BLaER1 treated with 17β-estradiol and CSF1 and Interleukin-3, amounts not matched to agents 10 nM and 100 nM (cell line): ENCODE data around the gene MCTP1.

Experiments
- H3K27ac ChIP-seq, 11 experiments: shearing (Covaris generic); formaldehyde crosslinking; 2 replicates each; pipeline ENCODE4 v1.8.1; 2022
- H3K27me3 ChIP-seq, 11 experiments: shearing (Covaris generic); formaldehyde crosslinking; 2 replicates each; pipeline ENCODE4 v1.8.1; 2022
- H3K36me3 ChIP-seq, 11 experiments: shearing (Covaris generic); formaldehyde crosslinking; 2 replicates each; pipeline ENCODE4 v1.8.1; 2022
- H3K4me1 ChIP-seq, 10 experiments: shearing (Covaris generic); formaldehyde crosslinking; 2 replicates each; pipeline ENCODE4 v1.8.1; 2022
- H3K4me2 ChIP-seq, 11 experiments: shearing (Covaris generic); formaldehyde crosslinking; 2 replicates each; pipeline ENCODE4 v1.8.1; 2022
- H3K4me3 ChIP-seq, 10 experiments: shearing (Covaris generic); formaldehyde crosslinking; 2 replicates each; pipeline ENCODE4 v1.8.1; 2022
- H3K9ac ChIP-seq, 11 experiments: shearing (Covaris generic); formaldehyde crosslinking; 2 replicates each; pipeline ENCODE4 v1.8.1; 2022
- H3K9me3 ChIP-seq, 11 experiments: shearing (Covaris generic); formaldehyde crosslinking; replicated peaks in 1 of 11; 2 replicates each; pipeline ENCODE4 v1.8.1; 2022
- H4K20me1 ChIP-seq, 11 experiments: shearing (Covaris generic); formaldehyde crosslinking; 2 replicates each; pipeline ENCODE4 v1.8.1; 2022
- Cebpa-rat ChIP-seq, 11 experiments: shearing (Covaris generic); IDR thresholded peaks; 2 replicates each; pipeline ENCODE4 v1.8.1; 2022

The MCTP1 gene

GRCh38 chr5:94807985-94808384 is 476.9 kb downstream of the MCTP1 start:
- H3K36me3 ChIP-seq: peaks cover 0 to 75% (median 0%) of the 10 kb centered on the region in 11 experiments; a peak in 4 of 22 replicates
- no peak overlapping the region for H3K9ac ChIP-seq
- no peak overlapping the region for H3K4me2 ChIP-seq
- H3K27me3 ChIP-seq: no peaks in the 10 kb centered on the region
- no peak overlapping the region for H3K27ac ChIP-seq
- peaks cover 0 to 3% (median 0%) of the 10 kb centered on the region in 11 experiments; a peak in 1 of 22 replicates for H4K20me1 ChIP-seq
- H3K9me3 ChIP-seq: no peaks in the 10 kb centered on the region
- H3K4me3 ChIP-seq: no peak overlapping the region
- H3K4me1 ChIP-seq: no peaks in the 10 kb centered on the region
- TF ChIP-seq Cebpa-rat (IDR thresholded peaks at IDR 0.05): no peak

GRCh38 chr5:94802450-94802849 is 482.4 kb downstream of the MCTP1 start:
- Histone ChIP-seq H3K27me3 (no peaks in the 10 kb centered on the region), H3K9me3 (no peaks in the 10 kb centered on the region)

GRCh38 chr5:94796586-94796985 is 488.3 kb downstream of the MCTP1 start:
- TF ChIP-seq Cebpa-rat (IDR thresholded peaks at IDR 0.05): no peak
- Histone ChIP-seq H3K9ac (no peak overlapping the region), H4K20me1 (peaks cover 0 to 3% (median 0%) of the 10 kb centered on the region in 11 experiments; a peak in 1 of 22 replicates), H3K4me1 (peaks cover 39 to 47% (median 42%) of the 10 kb centered on the region in 10 experiments), H3K36me3 (peaks cover 0 to 64% (median 0%) of the 10 kb centered on the region in 11 experiments; a peak in 6 of 22 replicates), H3K4me3 (no peak overlapping the region), H3K9me3 (no peaks in the 10 kb centered on the region), H3K27me3 (no peaks in the 10 kb centered on the region), H3K27ac (no peak overlapping the region), H3K4me2 (no peak overlapping the region)

More at GRCh38 chr5:94802450-94802849, 482.4 kb downstream of the MCTP1 start:
- no peak for TF ChIP-seq Cebpa-rat (IDR thresholded peaks at IDR 0.05)
- Histone ChIP-seq H3K4me1 (no peaks in the 10 kb centered on the region), H3K27ac (no peak overlapping the region), H3K4me3 (no peak overlapping the region), H3K9ac (no peak overlapping the region), H3K36me3 (peaks cover 0 to 93% (median 0%) of the 10 kb centered on the region in 11 experiments; a peak in 6 of 22 replicates), H3K4me2 (no peak overlapping the region), H4K20me1 (peaks cover 0 to 9% (median 0%) of the 10 kb centered on the region in 11 experiments; a peak in 3 of 22 replicates)

- peaks cover 0 to 68% (median 0%) of the 10 kb centered on the region in 11 experiments; a peak in 8 of 22 replicates for H3K36me3 ChIP-seq
- H4K20me1 ChIP-seq: no peaks in the 10 kb centered on the region
- H3K9me3 ChIP-seq: 0 out of 22 replicates have a peak, but pooled peaks cover 0 to 4% (median 0%) of the 10 kb centered on the region in 11 experiments
- peak overlapping the region in 4 of 10 experiments; percentile 8 to 40 (median 34); a peak in 5 of 20 replicates for H3K4me3 ChIP-seq
- peak overlapping the region; percentile 69 to 94 (median 79) for H3K27ac ChIP-seq
- H3K27me3 ChIP-seq: no peaks in the 10 kb centered on the region
- no peak for TF ChIP-seq Cebpa-rat (IDR thresholded peaks at IDR 0.05)
- peaks cover 40 to 48% (median 42%) of the 10 kb centered on the region in 10 experiments for H3K4me1 ChIP-seq
- H3K9ac ChIP-seq: peak overlapping the region; percentile 31 to 80 (median 63); a peak in 19 of 22 replicates
- peak overlapping the region; percentile 67 to 93 (median 80) for H3K4me2 ChIP-seq
These were observed 491.1 kb downstream of the MCTP1 start for GRCh38 chr5:94793816-94794198.

GRCh38 chr5:94793113-94793815 is 491.6 kb downstream of the MCTP1 start:
- TF ChIP-seq Cebpa-rat (IDR thresholded peaks at IDR 0.05): no peak
- H4K20me1 ChIP-seq: no peaks in the 10 kb centered on the region
- H3K9ac ChIP-seq: peak overlapping the region; percentile 43 to 80 (median 63); a peak in 20 of 22 replicates
- H3K27ac ChIP-seq: peak overlapping the region; percentile 69 to 94 (median 79)
- no peaks in the 10 kb centered on the region for H3K27me3 ChIP-seq
- H3K36me3 ChIP-seq: peaks cover 0 to 66% (median 0%) of the 10 kb centered on the region in 11 experiments; a peak in 8 of 22 replicates
- peaks cover 40 to 48% (median 43%) of the 10 kb centered on the region in 10 experiments for H3K4me1 ChIP-seq
- 0 out of 22 replicates have a peak, but pooled peaks cover 0 to 4% (median 0%) of the 10 kb centered on the region in 11 experiments for H3K9me3 ChIP-seq
- peak overlapping the region; percentile 67 to 93 (median 80) for H3K4me2 ChIP-seq
- H3K4me3 ChIP-seq: peak overlapping the region in 5 of 10 experiments; percentile 3 to 40 (median 30); a peak in 5 of 20 replicates

- no peak for TF ChIP-seq Cebpa-rat (IDR thresholded peaks at IDR 0.05)
- H3K4me3 ChIP-seq: no peak overlapping the region
- no peaks in the 10 kb centered on the region for H3K27me3 ChIP-seq
- H3K4me1 ChIP-seq: peaks cover 40 to 48% (median 43%) of the 10 kb centered on the region in 10 experiments
- H3K36me3 ChIP-seq: peaks cover 0 to 66% (median 0%) of the 10 kb centered on the region in 11 experiments; a peak in 8 of 22 replicates
- no peaks in the 10 kb centered on the region for H4K20me1 ChIP-seq
- H3K9ac ChIP-seq: no peak overlapping the region; a peak in 1 of 22 replicates
- peak overlapping the region; percentile 67 to 93 (median 80) for H3K4me2 ChIP-seq
- H3K9me3 ChIP-seq: 0 out of 22 replicates have a peak, but pooled peaks cover 0 to 4% (median 0%) of the 10 kb centered on the region in 11 experiments
- H3K27ac ChIP-seq: peak overlapping the region in 9 of 11 experiments; percentile 69 to 94 (median 79); a peak in 13 of 22 replicates
These were observed 493.1 kb downstream of the MCTP1 start for GRCh38 chr5:94791829-94792228.

GRCh38 chr5:94788527-94788926 is 496.4 kb downstream of the MCTP1 start:
- Histone ChIP-seq H3K36me3 (peaks cover 0 to 72% (median 0%) of the 10 kb centered on the region in 11 experiments; a peak in 8 of 22 replicates), H3K4me2 (0 out of 22 replicates have a peak overlapping the region, but pooled peaks of 1 of the 11 experiments have one; percentile 10), H4K20me1 (peaks cover 0 to 6% (median 0%) of the 10 kb centered on the region in 11 experiments; a peak in 2 of 22 replicates), H3K27me3 (no peaks in the 10 kb centered on the region), H3K4me1 (peaks cover 17 to 21% (median 20%) of the 10 kb centered on the region in 10 experiments), H3K4me3 (no peak overlapping the region), H3K27ac (no peak overlapping the region), H3K9ac (no peak overlapping the region), H3K9me3 (0 out of 22 replicates have a peak, but pooled peaks cover 0 to 4% (median 0%) of the 10 kb centered on the region in 11 experiments)
- no peak for TF ChIP-seq Cebpa-rat (IDR thresholded peaks at IDR 0.05)

GRCh38 chr5:94784536-94785505 is 500.1 kb downstream of the MCTP1 start:
- TF ChIP-seq Cebpa-rat (IDR thresholded peaks at IDR 0.05): no peak

More at GRCh38 chr5:94784536-94785505, 500.1 kb downstream of the MCTP1 start:
- Histone ChIP-seq H3K9ac (no peak overlapping the region), H3K4me2 (no peak overlapping the region), H3K27ac (no peak overlapping the region), H3K4me3 (no peak overlapping the region), H3K36me3 (peaks cover 0 to 81% (median 0%) of the 10 kb centered on the region in 11 experiments; a peak in 6 of 22 replicates), H3K9me3 (no peaks in the 10 kb centered on the region), H3K4me1 (peaks cover 0 to 4% (median 0%) of the 10 kb centered on the region in 10 experiments; a peak in 1 of 20 replicates), H3K27me3 (no peaks in the 10 kb centered on the region), H4K20me1 (peaks cover 0 to 14% (median 0%) of the 10 kb centered on the region in 11 experiments; a peak in 2 of 22 replicates)
